ENCODE measurements around the gene PAGR1. TPM values are rescaled to one million over a fixed set of nuclear protein-coding genes. Genes with fewer than 3 reads are reported as not detected.

The PAGR1 gene
- total RNA-seq, 1 donor from 2014 or later, result 26.4 TPM

GRCh38 chr16:29809850-29810698, 5.9 kb upstream of the PAGR1 start:
- Mint-ChIP-seq H3K4me1 (ENCODE audit: low read depth) (peaks cover 25% of the 10 kb centered on the region), H3K9me3 (ENCODE audit: low read depth) (no peaks in the 10 kb centered on the region), H3K4me3 (ENCODE audit: low read depth) (no peak overlapping the region), H3K27ac (no peak overlapping the region), H3K36me3 (ENCODE audit: insufficient read depth) (peaks cover 8% of the 10 kb centered on the region), H3K27me3 (peaks cover 13% of the 10 kb centered on the region)
- TF ChIP-seq CTCF (IDR thresholded peaks at IDR 0.05; ENCODE audit: unreplicated experiment), result no peak
- DNase-seq (ENCODE audit: low spot score, unreplicated experiment), result no peak

- no peak for TF ChIP-seq CTCF (IDR thresholded peaks at IDR 0.05; ENCODE audit: unreplicated experiment)
- Mint-ChIP-seq H3K27me3 (peaks cover 14% of the 10 kb centered on the region), H3K36me3 (ENCODE audit: insufficient read depth) (peaks cover 8% of the 10 kb centered on the region), H3K4me1 (ENCODE audit: low read depth) (peaks cover 27% of the 10 kb centered on the region), H3K9me3 (ENCODE audit: low read depth) (no peaks in the 10 kb centered on the region), H3K27ac (peak overlapping the region; percentile 88), H3K4me3 (ENCODE audit: low read depth) (peak overlapping the region; percentile 57)
- no peak for DNase-seq (ENCODE audit: low spot score, unreplicated experiment)
Observed at GRCh38 chr16:29810699-29811169, 5.2 kb upstream of the PAGR1 start.

- Mint-ChIP-seq H3K27ac (peak overlapping the region; percentile 88), H3K9me3 (ENCODE audit: low read depth) (no peaks in the 10 kb centered on the region), H3K4me1 (ENCODE audit: low read depth) (peaks cover 28% of the 10 kb centered on the region)
Observed at GRCh38 chr16:29811170-29811895, 4.6 kb upstream of the PAGR1 start.

GRCh38 chr16:29811896-29812665, 3.9 kb upstream of the PAGR1 start, which contains the start of gene PRRT2:
Gene PRRT2 (plus strand): TSS chr16:29812193. CDS start chr16:29813055, 862 bp downstream.
- TF ChIP-seq CTCF (IDR thresholded peaks at IDR 0.05; ENCODE audit: unreplicated experiment), result no peak
- peaks cover 9% of the 10 kb centered on the region for H3K36me3 Mint-ChIP-seq (ENCODE audit: insufficient read depth)
- H3K4me1 Mint-ChIP-seq (ENCODE audit: low read depth), result peaks cover 32% of the 10 kb centered on the region
- no peak for DNase-seq (ENCODE audit: low spot score, unreplicated experiment)
- peaks cover 14% of the 10 kb centered on the region for H3K27me3 Mint-ChIP-seq
- H3K9me3 Mint-ChIP-seq (ENCODE audit: low read depth), result no peaks in the 10 kb centered on the region
- peak within 1 kb of the TSS; percentile 59 for H3K4me3 Mint-ChIP-seq (ENCODE audit: low read depth)
- H3K27ac Mint-ChIP-seq, result peak within 1 kb of the TSS; percentile 88

More at GRCh38 chr16:29811170-29811895, 4.6 kb upstream of the PAGR1 start:
- Mint-ChIP-seq H3K27me3 (peaks cover 14% of the 10 kb centered on the region), H3K4me3 (ENCODE audit: low read depth) (peak overlapping the region; percentile 57), H3K36me3 (ENCODE audit: insufficient read depth) (peaks cover 8% of the 10 kb centered on the region)
- TF ChIP-seq CTCF (IDR thresholded peaks at IDR 0.05; ENCODE audit: unreplicated experiment), result no peak
- DNase-seq (ENCODE audit: low spot score, unreplicated experiment), result peak; percentile 75
